ENCODE results near the gene EDDM3A. TPM values are rescaled to one million over a fixed set of nuclear protein-coding genes. Genes with fewer than 3 reads are reported as not detected.
"Not testable (repeated sequence)": the region's sequence is repeated elsewhere in the genome, so short reads cannot be mapped to it uniquely, and the experiment has no call there.

The EDDM3A gene
- total RNA-seq, 2 experiments from 2014 or later, result not detected

DNA sequence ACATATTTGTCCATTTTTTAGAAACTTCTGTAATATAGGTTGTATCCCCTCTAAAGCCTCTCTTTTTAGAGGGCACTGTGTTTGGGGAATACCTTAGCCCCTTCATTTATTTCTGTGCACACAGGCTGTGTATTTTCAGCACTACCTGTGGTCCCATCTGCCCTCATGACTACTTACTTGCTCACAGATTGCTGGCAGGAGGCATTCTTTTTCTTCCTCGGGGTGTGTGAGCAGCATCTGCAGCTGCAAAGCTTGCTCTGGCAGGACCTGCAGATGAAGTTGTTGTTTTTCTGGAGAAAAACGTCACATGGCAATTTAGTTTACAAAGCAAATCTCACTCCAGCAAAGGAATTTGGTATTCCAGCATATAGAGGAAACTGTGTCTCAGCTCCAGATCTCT is 32.8 kb upstream of the EDDM3A start:
- CTCF ChIA-PET, result no interaction called here
- POLR2A ChIA-PET, result no interaction called here
- H3K4me1 Mint-ChIP-seq, result peaks cover 3% of the 10 kb centered on the region
- H3K4me3 Mint-ChIP-seq, result no peak overlapping the region
- H3K27me3 Mint-ChIP-seq, result peaks cover 2% of the 10 kb centered on the region
- H3K36me3 Mint-ChIP-seq (ENCODE audit: low read depth), result no peaks in the 10 kb centered on the region
- H3K27ac Mint-ChIP-seq, result no peak overlapping the region
- no peaks in the 10 kb centered on the region for H3K9me3 Mint-ChIP-seq (ENCODE audit: low read depth)
- no peak for DNase-seq
- intact Hi-C loops (cut with DNase I, micrococcal nuclease), result no loop called here
- ATAC-seq, result no peak

DNA sequence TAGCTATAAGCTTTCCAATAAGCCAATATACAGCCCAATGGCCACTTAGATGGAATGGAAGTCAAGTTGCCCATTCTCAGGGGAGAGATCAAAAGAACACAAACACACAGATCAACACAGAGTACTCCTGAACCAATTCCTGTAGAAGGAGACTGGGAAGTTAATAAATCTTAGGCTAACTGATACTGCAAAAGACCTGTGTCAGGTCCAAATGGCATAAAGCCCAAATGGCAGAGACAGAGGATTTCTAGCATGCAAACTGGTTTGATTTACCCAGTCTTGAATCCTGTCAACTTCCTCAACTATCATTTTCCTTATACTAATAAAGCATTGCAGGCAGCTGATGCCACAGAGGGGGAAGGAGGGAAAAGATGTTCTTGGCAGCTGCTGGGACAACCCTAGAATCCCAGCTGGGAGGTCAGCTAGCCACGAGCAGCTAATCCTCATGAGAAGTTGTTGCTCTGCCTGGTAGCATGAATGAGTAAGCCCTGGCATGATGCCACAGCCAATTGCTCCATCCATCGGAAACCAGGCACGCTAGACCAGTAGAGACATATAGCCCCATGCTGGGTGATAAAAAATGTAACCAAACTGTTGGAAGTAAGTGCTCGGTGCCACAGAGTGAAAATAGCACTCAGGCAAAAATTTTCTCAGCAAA is 31.0 kb upstream of the EDDM3A start:
- peaks cover 3% of the 10 kb centered on the region for H3K4me1 Mint-ChIP-seq
- H3K27me3 Mint-ChIP-seq, result peaks cover 2% of the 10 kb centered on the region
- ChIA-PET POLR2A (no interaction called here), CTCF (interaction anchor here (0.6 to 0.9 kb wide), 3 partner anchors 80 to 177 kb away, joined by 3 to 4 read pairs (median 3); no protein-coding TSS in a partner anchor)
- DNase-seq (no peak), ATAC-seq (no peak)
- intact Hi-C loops (cut with DNase I, micrococcal nuclease), result no loop called here
- H3K9me3 Mint-ChIP-seq (ENCODE audit: low read depth), result no peaks in the 10 kb centered on the region
- H3K27ac Mint-ChIP-seq, result no peak overlapping the region
- no peaks in the 10 kb centered on the region for H3K36me3 Mint-ChIP-seq (ENCODE audit: low read depth)
- no peak overlapping the region for H3K4me3 Mint-ChIP-seq

DNA sequence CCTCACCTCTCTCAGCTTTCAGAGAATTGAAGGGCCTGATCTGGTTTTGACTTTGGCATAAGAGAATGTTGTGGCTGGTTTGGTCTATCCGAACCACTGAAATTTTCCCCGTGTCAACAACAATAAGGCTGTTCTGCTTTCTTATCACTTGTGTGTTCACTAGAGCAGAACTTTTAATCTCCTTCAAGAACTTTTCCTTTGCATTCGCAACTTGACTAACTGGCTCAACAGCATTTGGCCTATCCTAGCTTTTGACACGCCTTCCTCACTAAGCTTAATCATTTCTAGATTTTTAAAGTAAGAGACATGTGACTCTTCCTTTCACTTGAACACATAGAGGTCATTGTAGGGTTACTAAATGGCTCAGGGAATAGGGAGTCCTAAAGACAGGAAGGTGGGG is 25.9 kb upstream of the EDDM3A start:
- H3K27ac Mint-ChIP-seq, result no peak overlapping the region
- intact Hi-C loops (cut with DNase I, micrococcal nuclease), result no loop called here
- H3K9me3 Mint-ChIP-seq (ENCODE audit: low read depth), result no peaks in the 10 kb centered on the region
- peaks cover 3% of the 10 kb centered on the region for H3K4me1 Mint-ChIP-seq
- ChIA-PET POLR2A (interaction anchor here (0.6 kb wide), 1 partner anchor 24 kb away, joined by 3 read pairs; no protein-coding TSS in a partner anchor), CTCF (interaction anchor here (0.7 to 0.8 kb wide), 2 partner anchors 19 to 154 kb away, joined by 3 read pairs; no protein-coding TSS in a partner anchor)
- ATAC-seq (no peak), DNase-seq (no peak)
- no peak overlapping the region for H3K4me3 Mint-ChIP-seq
- H3K36me3 Mint-ChIP-seq (ENCODE audit: low read depth), result no peaks in the 10 kb centered on the region
- H3K27me3 Mint-ChIP-seq, result peaks cover 23% of the 10 kb centered on the region

GRCh38 chr14:20720741-20721140 is 24.9 kb upstream of the EDDM3A start:
- Mint-ChIP-seq H3K36me3 (ENCODE audit: low read depth) (no peaks in the 10 kb centered on the region), H3K9me3 (ENCODE audit: low read depth) (no peaks in the 10 kb centered on the region), H3K27ac (no peak overlapping the region), H3K27me3 (peaks cover 25% of the 10 kb centered on the region), H3K4me1 (no peaks in the 10 kb centered on the region), H3K4me3 (no peak overlapping the region)
- ATAC-seq (no peak), DNase-seq (no peak)
- POLR2A ChIA-PET, result no interaction called here
- CTCF ChIA-PET, result no interaction called here
- intact Hi-C loops (cut with DNase I, micrococcal nuclease), result no loop called here

- ATAC-seq (no peak), DNase-seq (no peak)
- Mint-ChIP-seq H3K27ac (no peak overlapping the region), H3K9me3 (ENCODE audit: low read depth) (no peaks in the 10 kb centered on the region), H3K27me3 (peaks cover 31% of the 10 kb centered on the region), H3K4me3 (no peak overlapping the region), H3K36me3 (ENCODE audit: low read depth) (no peaks in the 10 kb centered on the region), H3K4me1 (no peaks in the 10 kb centered on the region)
- CTCF ChIA-PET, result no interaction called here
- POLR2A ChIA-PET, result no interaction called here
- intact Hi-C loops (cut with DNase I, micrococcal nuclease), result no loop called here
Measured at GRCh38 chr14:20722016-20722415, 23.7 kb upstream of the EDDM3A start.

DNA sequence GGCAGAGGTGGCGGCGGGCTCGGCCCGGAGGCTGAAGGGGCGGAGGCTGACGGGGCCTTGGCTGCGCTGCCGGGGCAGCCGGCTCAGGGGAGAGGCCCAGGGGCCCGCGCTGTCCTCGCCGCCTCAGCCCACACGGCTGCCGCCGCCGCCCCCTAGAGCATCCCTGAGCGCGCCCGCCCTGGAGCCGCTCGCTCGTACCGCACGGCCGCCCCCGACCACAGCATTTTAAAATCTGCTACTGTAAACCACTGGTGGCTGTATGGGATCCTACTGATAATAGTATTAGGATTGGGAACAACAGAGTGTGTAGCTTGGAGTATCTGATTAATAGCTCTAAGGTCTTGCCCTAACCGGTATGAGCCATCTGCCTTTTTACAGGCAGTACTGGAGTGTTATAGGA is 22.2 kb upstream of the EDDM3A start:
- Mint-ChIP-seq H3K36me3 (ENCODE audit: low read depth) (no peaks in the 10 kb centered on the region), H3K4me3 (no peak overlapping the region), H3K4me1 (no peaks in the 10 kb centered on the region), H3K9me3 (ENCODE audit: low read depth) (no peaks in the 10 kb centered on the region), H3K27ac (no peak overlapping the region), H3K27me3 (peaks cover 33% of the 10 kb centered on the region)
- ChIA-PET CTCF (no interaction called here), POLR2A (no interaction called here)
- intact Hi-C loops (cut with DNase I, micrococcal nuclease), result no loop called here
- ATAC-seq (no peak), DNase-seq (no peak)

DNA sequence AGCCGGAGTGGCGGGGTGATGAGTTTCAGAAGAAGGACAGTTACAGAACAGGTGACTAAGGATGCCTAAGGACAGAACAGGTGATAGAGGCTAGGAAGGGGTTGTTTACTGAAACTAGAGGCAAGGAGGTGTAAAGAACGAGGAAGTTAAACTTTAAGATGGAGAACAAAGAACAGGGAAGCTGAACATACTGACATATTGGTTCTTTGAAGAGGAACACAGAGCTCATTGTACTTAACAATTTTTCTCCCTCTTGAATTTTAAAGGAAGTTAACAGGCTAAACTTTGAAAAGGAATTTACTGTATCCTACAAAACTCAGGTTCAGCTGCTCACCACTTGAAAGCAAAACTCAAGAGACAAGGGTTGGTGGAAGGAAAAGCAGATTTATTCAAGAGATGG is 19.6 kb upstream of the EDDM3A start:
- H3K4me1 Mint-ChIP-seq; intact Hi-C loops (cut with DNase I, micrococcal nuclease); ATAC-seq; H3K9me3 Mint-ChIP-seq (ENCODE audit: low read depth); DNase-seq; POLR2A ChIA-PET; CTCF ChIA-PET; H3K27ac Mint-ChIP-seq; H3K36me3 Mint-ChIP-seq (ENCODE audit: low read depth); H3K4me3 Mint-ChIP-seq: not testable (repeated sequence)
- H3K27me3 Mint-ChIP-seq, result peaks cover 33% of the 10 kb centered on the region

GRCh38 chr14:20726531-20726930 is 19.2 kb upstream of the EDDM3A start:
- intact Hi-C loops (cut with DNase I, micrococcal nuclease), result no loop called here
- ChIA-PET POLR2A (no interaction called here), CTCF (interaction anchor here (1.2 kb wide), 1 partner anchor 28 kb away, joined by 3 read pairs; no protein-coding TSS in a partner anchor)
- DNase-seq, result no peak
- H3K9me3 Mint-ChIP-seq (ENCODE audit: low read depth), result no peaks in the 10 kb centered on the region
- no peaks in the 10 kb centered on the region for H3K36me3 Mint-ChIP-seq (ENCODE audit: low read depth)
- H3K27ac Mint-ChIP-seq, result no peak overlapping the region
- no peak for ATAC-seq
- H3K4me1 Mint-ChIP-seq, result no peaks in the 10 kb centered on the region
- H3K4me3 Mint-ChIP-seq, result no peak overlapping the region
- peaks cover 33% of the 10 kb centered on the region for H3K27me3 Mint-ChIP-seq

DNA sequence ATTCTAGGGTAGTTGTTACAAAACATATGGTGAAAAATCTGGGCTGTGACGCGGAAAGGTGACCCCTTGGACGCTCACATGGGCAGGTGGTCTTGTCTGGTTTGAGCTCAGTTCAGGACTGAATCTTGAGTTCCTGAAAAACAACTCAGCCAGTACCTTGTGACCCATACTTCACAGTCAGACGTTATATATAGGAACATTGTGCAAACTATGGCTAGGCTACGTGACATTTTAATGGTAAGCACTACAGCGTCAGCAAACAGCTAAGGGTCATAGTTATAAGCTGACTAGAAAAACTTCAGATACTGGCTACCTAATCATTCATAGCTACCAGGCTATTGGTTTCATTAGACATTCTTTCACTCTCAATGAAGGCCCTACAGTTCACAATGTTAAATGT is 14.8 kb upstream of the EDDM3A start:
- Mint-ChIP-seq H3K4me3 (no peak overlapping the region), H3K9me3 (ENCODE audit: low read depth) (no peaks in the 10 kb centered on the region), H3K4me1 (no peaks in the 10 kb centered on the region), H3K27me3 (peaks cover 11% of the 10 kb centered on the region), H3K27ac (no peak overlapping the region), H3K36me3 (ENCODE audit: low read depth) (no peaks in the 10 kb centered on the region)
- CTCF ChIA-PET, result interaction anchor here (0.8 to 3.4 kb wide), 3 partner anchors 9 to 127 kb away, joined by 3 to 8 read pairs (median 3); no protein-coding TSS in a partner anchor
- intact Hi-C loops (cut with DNase I, micrococcal nuclease), result no loop called here
- POLR2A ChIA-PET, result no interaction called here
- ATAC-seq (no peak), DNase-seq (no peak)

- no peaks in the 10 kb centered on the region for H3K4me1 Mint-ChIP-seq
- H3K27ac Mint-ChIP-seq, result no peak overlapping the region
- no peaks in the 10 kb centered on the region for H3K9me3 Mint-ChIP-seq (ENCODE audit: low read depth)
- CTCF ChIA-PET, result interaction anchor here (0.6 to 3.4 kb wide), 3 partner anchors 11 to 125 kb away, joined by 3 to 8 read pairs (median 3); no protein-coding TSS in a partner anchor
- no peak for ATAC-seq
- intact Hi-C loops (cut with DNase I, micrococcal nuclease), result no loop called here
- DNase-seq, result no peak
- peaks cover 6% of the 10 kb centered on the region for H3K27me3 Mint-ChIP-seq
- no peaks in the 10 kb centered on the region for H3K36me3 Mint-ChIP-seq (ENCODE audit: low read depth)
- POLR2A ChIA-PET, result no interaction called here
- no peak overlapping the region for H3K4me3 Mint-ChIP-seq
Measured at GRCh38 chr14:20732477-20732876, 13.2 kb upstream of the EDDM3A start.

- Mint-ChIP-seq H3K4me3 (no peak overlapping the region), H3K36me3 (ENCODE audit: low read depth) (no peaks in the 10 kb centered on the region), H3K27me3 (peaks cover 4% of the 10 kb centered on the region), H3K9me3 (ENCODE audit: low read depth) (no peaks in the 10 kb centered on the region), H3K27ac (no peak overlapping the region), H3K4me1 (no peaks in the 10 kb centered on the region)
- ATAC-seq (no peak), DNase-seq (no peak)
- POLR2A ChIA-PET, result no interaction called here
- intact Hi-C loops (cut with DNase I, micrococcal nuclease), result no loop called here
- CTCF ChIA-PET, result interaction anchor here (1.0 to 3.4 kb wide), 2 partner anchors 13 to 35 kb away, joined by 3 to 8 read pairs; partner anchors contain the start of gene EDDM3A
Measured at GRCh38 chr14:20732979-20733635, 12.6 kb upstream of the EDDM3A start.
